OCI-LY1 (cell line): Measurements from ENCODE around the gene DIAPH2.

Experiments
- H2AFZ ChIP-seq: fragments of 200-600 bp; sonication (generic), shearing (Covaris generic); 2 replicates; pipeline ENCODE4 v1.6.0; 2014; ENCODE audit warnings: antibody characterized with exemption, mild to moderate bottlenecking, low read length
- H3F3A ChIP-seq: fragments of 200-600 bp; sonication (generic), shearing (Covaris generic); 2 replicates; pipeline ENCODE4 v1.6.0; 2014; ENCODE audit warnings: mild to moderate bottlenecking, antibody characterized with exemption, low read length, moderate library complexity; ENCODE audit not compliant: insufficient read depth
- H3K27ac ChIP-seq: fragments of 200-600 bp; sonication (generic); 2 replicates; pipeline ENCODE4 v1.5.1; 2014; ENCODE audit warnings: low read length, mixed run types, mild to moderate bottlenecking, low read depth; ENCODE audit not compliant: poor library complexity, severe bottlenecking
- H3K27me3 ChIP-seq: fragments of 200-600 bp; sonication (generic); 2 replicates; pipeline ENCODE4 v1.6.0; 2014; ENCODE audit warnings: antibody characterized with exemption, mild to moderate bottlenecking, low read length, moderate library complexity; ENCODE audit not compliant: insufficient read depth
- H3K36me3 ChIP-seq: fragments of 200-600 bp; sonication (generic); 2 replicates; pipeline ENCODE4 v1.6.1; 2014; ENCODE audit warnings: mild to moderate bottlenecking, antibody characterized with exemption, low read length, moderate library complexity, mixed read lengths; ENCODE audit not compliant: insufficient read depth
- H3K4me1 ChIP-seq: fragments of 200-600 bp; sonication (generic); 2 replicates; pipeline ENCODE4 v1.5.1; 2014; ENCODE audit warnings: mild to moderate bottlenecking, low read length, moderate library complexity; ENCODE audit not compliant: insufficient read depth, severe bottlenecking
- H3K4me2 ChIP-seq: fragments of 200-600 bp; sonication (generic), shearing (Covaris generic); 2 replicates; pipeline ENCODE4 v1.6.1; 2014; ENCODE audit warnings: low read length
- H3K4me3 ChIP-seq: fragments of 200-600 bp; sonication (generic); 2 replicates; pipeline ENCODE4 v1.5.1; 2014; ENCODE audit warnings: low read length, low read depth, mild to moderate bottlenecking, mixed read lengths; ENCODE audit not compliant: poor library complexity, severe bottlenecking
- H3K79me2 ChIP-seq: fragments of 200-600 bp; shearing (Covaris generic); 2 replicates; pipeline ENCODE4 v1.6.1; 2016; ENCODE audit warnings: mixed run types, low read length, mixed read lengths; ENCODE audit not compliant: insufficient read depth
- H3K9ac ChIP-seq: fragments of 200-600 bp; sonication (generic), shearing (Covaris generic); 2 replicates; pipeline ENCODE4 v1.6.1; 2014; ENCODE audit warnings: mild to moderate bottlenecking, low read length, mixed read lengths
- H3K9me2 ChIP-seq: fragments of 200-600 bp; sonication (generic), shearing (Covaris generic); 2 replicates; pipeline ENCODE4 v1.6.1; 2014; ENCODE audit warnings: low read depth, mild to moderate bottlenecking, low read length, mixed read lengths
- H3K9me3 ChIP-seq: fragments of 200-600 bp; shearing (Covaris generic); 2 replicates; pipeline ENCODE4 v1.6.1; 2014; ENCODE audit warnings: low read length, mixed read lengths
- H4K20me1 ChIP-seq: fragments of 200-600 bp; sonication (generic), shearing (Covaris generic); 2 replicates; pipeline ENCODE4 v1.6.0; 2016; ENCODE audit warnings: mild to moderate bottlenecking, low read length; ENCODE audit not compliant: insufficient read depth
- CTCF ChIP-seq: fragments of 200-600 bp; sonication (generic), shearing (Covaris generic); IDR thresholded peaks from 2 replicates; pipeline ENCODE4 v1.5.1; 2017; ENCODE audit warnings: mild to moderate bottlenecking, antibody characterized with exemption, low read length, moderate library complexity, mixed read lengths
- EZH2 ChIP-seq: fragments of 200-600 bp; sonication (generic), shearing (Covaris generic); IDR thresholded peaks from 2 replicates; pipeline ENCODE4 v1.8.0; 2017; ENCODE audit warnings: borderline replicate concordance, mixed run types, mild to moderate bottlenecking, antibody characterized with exemption, low read length, moderate library complexity, mixed read lengths

DIAPH2 gene

GRCh38 chrX:97030463-97030862 lies 345.8 kb downstream of the DIAPH2 start:
- H4K20me1 ChIP-seq: no peaks in the 10 kb centered on the region
- no peak overlapping the region for H3K9ac ChIP-seq
- H3K79me2 ChIP-seq: no peaks in the 10 kb centered on the region
- no peaks in the 10 kb centered on the region for H3K9me3 ChIP-seq
- no peaks in the 10 kb centered on the region for H3K9me2 ChIP-seq
- no peak overlapping the region for H2AFZ ChIP-seq
- H3K27me3 ChIP-seq: no peaks in the 10 kb centered on the region
- H3K27ac ChIP-seq: no peak overlapping the region
- H3F3A ChIP-seq: no peaks in the 10 kb centered on the region
- TF ChIP-seq CTCF (no peak), EZH2 (no peak)
- H3K4me2 ChIP-seq: no peak overlapping the region
- H3K4me1 ChIP-seq: no peaks in the 10 kb centered on the region
- H3K36me3 ChIP-seq: no peaks in the 10 kb centered on the region
- no peak overlapping the region for H3K4me3 ChIP-seq

- TF ChIP-seq CTCF (no peak), EZH2 (no peak)
- H4K20me1 ChIP-seq: no peaks in the 10 kb centered on the region
- no peaks in the 10 kb centered on the region for H3K4me1 ChIP-seq
- H3K9me2 ChIP-seq: no peaks in the 10 kb centered on the region
- H3F3A ChIP-seq: no peaks in the 10 kb centered on the region
- H3K9me3 ChIP-seq: no peaks in the 10 kb centered on the region
- no peaks in the 10 kb centered on the region for H3K79me2 ChIP-seq
- H3K36me3 ChIP-seq: no peaks in the 10 kb centered on the region
- H3K4me2 ChIP-seq: no peak overlapping the region
- no peak overlapping the region for H2AFZ ChIP-seq
- H3K9ac ChIP-seq: no peak overlapping the region
- no peaks in the 10 kb centered on the region for H3K27me3 ChIP-seq
- no peak overlapping the region for H3K27ac ChIP-seq
- no peak overlapping the region for H3K4me3 ChIP-seq
Measured at GRCh38 chrX:97030947-97031346, 346.3 kb downstream of the DIAPH2 start.

- no peaks in the 10 kb centered on the region for H3K79me2 ChIP-seq
- no peaks in the 10 kb centered on the region for H3K27me3 ChIP-seq
- H4K20me1 ChIP-seq: no peaks in the 10 kb centered on the region
- no peak overlapping the region for H3K27ac ChIP-seq
- H3K9ac ChIP-seq: no peak overlapping the region
- H3K9me3 ChIP-seq: no peaks in the 10 kb centered on the region
- no peaks in the 10 kb centered on the region for H3K9me2 ChIP-seq
- H3K4me1 ChIP-seq: no peaks in the 10 kb centered on the region
- H3K4me2 ChIP-seq: no peak overlapping the region
- no peak overlapping the region for H3K4me3 ChIP-seq
- H3F3A ChIP-seq: no peaks in the 10 kb centered on the region
- H2AFZ ChIP-seq: no peak overlapping the region
- no peak for TF ChIP-seq CTCF
- no peak for TF ChIP-seq EZH2
- H3K36me3 ChIP-seq: no peaks in the 10 kb centered on the region
Measured at GRCh38 chrX:97039363-97040029, 354.9 kb downstream of the DIAPH2 start.
